CD4-positive, alpha-beta T cell (primary cell): ENCODE measurements around the gene ZNF524. TPM values are rescaled to one million over a fixed set of nuclear protein-coding genes. Genes with fewer than 3 reads are reported as not detected.

Experiments
- ATAC-seq: fragments of 200-7000 bp; cut with Tn5 transposase; one replicate; pipeline ENCODE4 v1.10.0; 2022; ENCODE audit warnings: mild to moderate bottlenecking; ENCODE audit not compliant: poor library complexity
- CTCF ChIA-PET: fragments of 350-600 bp; sonication (Branson Sonifier 250); formaldehyde crosslinking; loops from one replicate; lab custom pipeline; 2021; ENCODE audit warnings: antibody characterized with exemption, inconsistent platforms; lab: Charles Lee
- POLR2A ChIA-PET: fragments of 350-600 bp; sonication (Branson Sonifier 250); formaldehyde crosslinking; loops from one replicate; lab custom pipeline; 2021; ENCODE audit warnings: antibody characterized with exemption, inconsistent platforms; lab: Charles Lee
- DNase-seq, 14 experiments: peaks; one replicate each; pipeline ENCODE4 v3.0.0-alpha.2; 2013 to 2020; ENCODE audit warnings: mixed read lengths in 2 of 14
- H3K27ac ChIP-seq, 2 donors: one replicate each; pipeline versions ENCODE4 v1.5.1 to v1.7.0; 2013; ENCODE audit warnings: low read length in 2 of 2, low read depth in 1 of 2, mild to moderate bottlenecking in 1 of 2
- H3K27me3 ChIP-seq, 2 experiments: 1 replicate in 1 of 2; 2 replicates in 1 of 2; pipeline versions ENCODE4 v1.6.1 to v1.7.0; 2013; ENCODE audit warnings: low read length in 2 of 2, control low read depth in 1 of 2, mild to moderate bottlenecking in 1 of 2, moderate library complexity in 1 of 2; ENCODE audit not compliant: insufficient read depth in 2 of 2, control insufficient read depth in 1 of 2
- H3K36me3 ChIP-seq: one replicate; pipeline ENCODE4 v1.6.1; 2013; ENCODE audit warnings: low read length, control low read depth; ENCODE audit not compliant: insufficient read depth
- H3K4me1 ChIP-seq: one replicate; pipeline ENCODE4 v1.6.1; 2013; ENCODE audit warnings: low read length, control low read depth; ENCODE audit not compliant: insufficient read depth
- H3K4me3 ChIP-seq: one replicate; pipeline ENCODE4 v1.5.1; 2013; ENCODE audit warnings: mild to moderate bottlenecking, low read length, moderate library complexity
- H3K9me3 ChIP-seq, 2 experiments: 1 replicate in 1 of 2; 2 replicates in 1 of 2; pipeline versions ENCODE4 v1.6.1 to v1.7.0; 2013; ENCODE audit warnings: low read length in 2 of 2, mild to moderate bottlenecking in 2 of 2, control low read depth in 1 of 2, moderate library complexity in 1 of 2; ENCODE audit not compliant: control insufficient read depth in 1 of 2, insufficient read depth in 1 of 2
- H3K27ac Mint-ChIP-seq: one replicate; pipeline ENCODE4 v1.8.0; 2020; ENCODE audit warnings: mixed read lengths
- H3K27me3 Mint-ChIP-seq: one replicate; pipeline ENCODE4 v1.8.0; 2021; ENCODE audit warnings: mixed read lengths
- H3K36me3 Mint-ChIP-seq: one replicate; pipeline ENCODE4 v1.8.0; 2021; ENCODE audit warnings: low read depth, mixed read lengths
- H3K4me1 Mint-ChIP-seq: one replicate; pipeline ENCODE4 v1.8.0; 2021; ENCODE audit warnings: low read depth, mixed read lengths
- H3K4me3 Mint-ChIP-seq: one replicate; pipeline ENCODE4 v1.8.0; 2020; ENCODE audit warnings: mild to moderate bottlenecking, mixed read lengths
- H3K9me3 Mint-ChIP-seq: one replicate; pipeline ENCODE4 v1.8.0; 2020; ENCODE audit warnings: mixed read lengths
- intact Hi-C, 2 experiments: fragments of 100-400 bp; cut with DNase I in 1 of 2; cut with micrococcal nuclease in 1 of 2; formaldehyde crosslinking; loops; one replicate each; pipeline versions ENCODE4 v1.15.1 to v1.9.0; 2023 to 2025; cut with DNase I, micrococcal nuclease
- total RNA-seq, 174 experiments: library from RNA in 2 of 174; stranded (reverse) in 2 of 174; gene quantifications; one replicate each; pipeline ENCODE4 v1.2.3 and lab custom pipeline; 2021 to 2026
- TF ChIP-seq, protein P1 (sequence below): fragments of 200-600 bp; IDR thresholded peaks from one replicate; pipeline ENCODE4 v1.8.0; 2022; ENCODE audit warnings: antibody characterized with exemption, mild to moderate bottlenecking

ZNF524 gene
- total RNA-seq, 2 experiments from 2014 or later: 9.6 to 10.3 TPM

- no peak overlapping the region for H3K27ac ChIP-seq
- Mint-ChIP-seq H3K36me3 (peaks cover 51% of the 10 kb centered on the region), H3K4me3 (no peak overlapping the region), H3K27me3 (no peaks in the 10 kb centered on the region), H3K4me1 (peaks cover 22% of the 10 kb centered on the region), H3K9me3 (no peaks in the 10 kb centered on the region), H3K27ac (no peak overlapping the region)
- H3K27me3 ChIP-seq: no peaks in the 10 kb centered on the region
- ChIA-PET CTCF (interaction anchor here (1.8 kb wide), 1 partner anchor 9 kb away, joined by 4 read pairs; no protein-coding TSS in a partner anchor), POLR2A (no interaction called here)
- peaks cover 27% of the 10 kb centered on the region for H3K4me1 ChIP-seq
- no peaks in the 10 kb centered on the region for H3K9me3 ChIP-seq
- peak in 1 of 14 experiments; percentile 34 for DNase-seq
- no peak for ATAC-seq
- no peak overlapping the region for H3K4me3 ChIP-seq
- TF ChIP-seq, protein P1, sequence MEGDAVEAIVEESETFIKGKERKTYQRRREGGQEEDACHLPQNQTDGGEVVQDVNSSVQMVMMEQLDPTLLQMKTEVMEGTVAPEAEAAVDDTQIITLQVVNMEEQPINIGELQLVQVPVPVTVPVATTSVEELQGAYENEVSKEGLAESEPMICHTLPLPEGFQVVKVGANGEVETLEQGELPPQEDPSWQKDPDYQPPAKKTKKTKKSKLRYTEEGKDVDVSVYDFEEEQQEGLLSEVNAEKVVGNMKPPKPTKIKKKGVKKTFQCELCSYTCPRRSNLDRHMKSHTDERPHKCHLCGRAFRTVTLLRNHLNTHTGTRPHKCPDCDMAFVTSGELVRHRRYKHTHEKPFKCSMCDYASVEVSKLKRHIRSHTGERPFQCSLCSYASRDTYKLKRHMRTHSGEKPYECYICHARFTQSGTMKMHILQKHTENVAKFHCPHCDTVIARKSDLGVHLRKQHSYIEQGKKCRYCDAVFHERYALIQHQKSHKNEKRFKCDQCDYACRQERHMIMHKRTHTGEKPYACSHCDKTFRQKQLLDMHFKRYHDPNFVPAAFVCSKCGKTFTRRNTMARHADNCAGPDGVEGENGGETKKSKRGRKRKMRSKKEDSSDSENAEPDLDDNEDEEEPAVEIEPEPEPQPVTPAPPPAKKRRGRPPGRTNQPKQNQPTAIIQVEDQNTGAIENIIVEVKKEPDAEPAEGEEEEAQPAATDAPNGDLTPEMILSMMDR: no peak
- H3K36me3 ChIP-seq: peaks cover 22% of the 10 kb centered on the region
- intact Hi-C loops: loop anchor here (5.0 kb wide), 2 partner anchors 45 to 315 kb away; partner anchors contain the start of genes BRSK1 (in 1 of the 2), HSPBP1 (in 1 of the 2), ZNF580 (in 1 of the 2) and ZNF581 (in 1 of the 2)
Measured at GRCh38 chr19:55597501-55597921, 2.6 kb upstream of the ZNF524 start.

- Mint-ChIP-seq H3K9me3 (no peaks in the 10 kb centered on the region), H3K36me3 (peaks cover 51% of the 10 kb centered on the region), H3K27ac (no peak overlapping the region), H3K27me3 (no peaks in the 10 kb centered on the region), H3K4me3 (peak overlapping the region; percentile 67), H3K4me1 (peaks cover 22% of the 10 kb centered on the region)
- ATAC-seq: no peak
- Histone ChIP-seq H3K27me3 (no peaks in the 10 kb centered on the region), H3K36me3 (peaks cover 22% of the 10 kb centered on the region), H3K27ac (no peak overlapping the region), H3K4me1 (peaks cover 27% of the 10 kb centered on the region), H3K9me3 (no peaks in the 10 kb centered on the region), H3K4me3 (no peak overlapping the region)
- TF ChIP-seq, protein P1: no peak
- CTCF ChIA-PET: interaction anchor here (1.8 kb wide), 1 partner anchor 8 kb away, joined by 4 read pairs; no protein-coding TSS in a partner anchor
- POLR2A ChIA-PET: interaction anchor here (2.1 to 2.6 kb wide), 2 partner anchors 11 to 259 kb away, joined by 8 to 23 read pairs; partner anchors contain the start of gene KMT5C
- peak in 1 of 14 experiments; percentile 33 for DNase-seq
- intact Hi-C loops: loop anchor here (2.0 to 5.0 kb wide), 3 partner anchors 17 to 316 kb away; partner anchors contain the start of genes BRSK1 (in 1 of the 2), HSPBP1 (in 1 of the 2), ZNF579 (in 1 of the 2) and ZNF580 (in 1 of the 2)
Measured at GRCh38 chr19:55598034-55598433, 2.1 kb upstream of the ZNF524 start.

GRCh38 chr19:55598719-55599467 is 1.2 kb upstream of the ZNF524 start:
- ChIA-PET POLR2A (interaction anchor here (0.6 to 2.9 kb wide), 25 partner anchors 12 to 1483 kb away, joined by 3 to 42 read pairs (median 8); partner anchors contain the start of genes HSPBP1, ISOC2, KMT5C and MBOAT7), CTCF (interaction anchor here (1.0 to 2.3 kb wide), 8 partner anchors 18 to 123 kb away, joined by 3 to 17 read pairs (median 4); partner anchors contain the start of genes ZNF579 and ZNF628)
- peaks cover 28% of the 10 kb centered on the region for H3K4me1 ChIP-seq
- no peaks in the 10 kb centered on the region for H3K9me3 Mint-ChIP-seq
- peaks cover 19% of the 10 kb centered on the region for H3K36me3 ChIP-seq
- peak overlapping the region; percentile 95 for H3K4me3 ChIP-seq
- no peaks in the 10 kb centered on the region for H3K27me3 ChIP-seq
- no peaks in the 10 kb centered on the region for H3K9me3 ChIP-seq
- peak overlapping the region; percentile 99 for H3K4me3 Mint-ChIP-seq
- peaks cover 22% of the 10 kb centered on the region for H3K4me1 Mint-ChIP-seq
- DNase-seq (peak; percentile 73 to 96 (median 91)), ATAC-seq (peak; percentile 74)
- H3K27me3 Mint-ChIP-seq: no peaks in the 10 kb centered on the region
- TF ChIP-seq, protein P1: no peak
- intact Hi-C loops: loop anchor here (1.0 to 5.0 kb wide), 7 partner anchors 12 to 317 kb away; partner anchors contain the start of genes BRSK1 (in 1 of the 2), HSPBP1 (in 1 of the 2), KMT5C (in 1 of the 2) and ZNF579 (in 1 of the 2)
- H3K27ac Mint-ChIP-seq: peak overlapping the region; percentile 95
- peaks cover 55% of the 10 kb centered on the region for H3K36me3 Mint-ChIP-seq
- peak overlapping the region; percentile 95 to 97 for H3K27ac ChIP-seq
